ENCODE data around the gene DESI1. TPM values are rescaled to one million over a fixed set of nuclear protein-coding genes. Genes with fewer than 3 reads are reported as not detected.

Gene DESI1
- total and polyA plus RNA-seq, 7 experiments from 2014 or later = 10.9 to 45.7 (median 23.7) TPM

GRCh38 chr22:41661713-41662112 is 40.9 kb upstream of the DESI1 start:
- Mint-ChIP-seq H3K27me3 (no peaks in the 10 kb centered on the region), H3K4me3 (no peak overlapping the region), H3K9me3 (no peaks in the 10 kb centered on the region), H3K27ac (peak overlapping the region in 1 of 9 donors; percentile 1), H3K4me1 (peaks cover 1 to 7% (median 4%) of the 10 kb centered on the region in 7 donors), H3K36me3 (peaks cover 15 to 46% (median 22%) of the 10 kb centered on the region in 5 donors)
- POLR2A ChIA-PET = no interaction called here
- Histone ChIP-seq H3K9me3 (ENCODE audit: control insufficient read depth in 2 of 3, low read length in 3 of 3) (no peaks in the 10 kb centered on the region), H3K27me3 (ENCODE audit: control insufficient read depth in 2 of 2, insufficient read depth in 2 of 2, low read length in 2 of 2) (no peaks in the 10 kb centered on the region), H3K36me3 (ENCODE audit: control insufficient read depth in 2 of 3, insufficient read depth in 3 of 3, low read length in 3 of 3) (peaks cover 26 to 84% (median 41%) of the 10 kb centered on the region in 3 experiments), H3K4me1 (ENCODE audit: control insufficient read depth in 2 of 2, insufficient read depth in 2 of 2, low read length in 2 of 2) (peaks cover 0 to 3% of the 10 kb centered on the region in 2 donors), H3K4me3 (ENCODE audit: low read length) (no peak overlapping the region), H3K27ac (ENCODE audit: low read depth, low read length) (no peak overlapping the region)
- intact Hi-C loops (cut with micrococcal nuclease) = no loop called here
- no peak for ATAC-seq
- CTCF ChIA-PET = no interaction called here
- no peak for DNase-seq

GRCh38 chr22:41661088-41661487 is 40.2 kb upstream of the DESI1 start:
- intact Hi-C loops (cut with micrococcal nuclease) = no loop called here

GRCh38 chr22:41660416-41660815 is 39.6 kb upstream of the DESI1 start:
- no peaks in the 10 kb centered on the region for H3K9me3 Mint-ChIP-seq
- POLR2A ChIA-PET = no interaction called here
- H3K4me1 Mint-ChIP-seq = peaks cover 0 to 6% (median 0%) of the 10 kb centered on the region in 7 donors
- DNase-seq = no peak
- Histone ChIP-seq H3K27ac (ENCODE audit: low read depth, low read length) (no peak overlapping the region), H3K36me3 (ENCODE audit: control insufficient read depth in 2 of 3, insufficient read depth in 3 of 3, low read length in 3 of 3) (peaks cover 33 to 95% (median 44%) of the 10 kb centered on the region in 3 experiments), H3K9me3 (ENCODE audit: control insufficient read depth in 2 of 3, low read length in 3 of 3) (no peaks in the 10 kb centered on the region), H3K4me3 (ENCODE audit: low read length) (no peak overlapping the region), H3K27me3 (ENCODE audit: control insufficient read depth in 2 of 2, insufficient read depth in 2 of 2, low read length in 2 of 2) (no peaks in the 10 kb centered on the region), H3K4me1 (ENCODE audit: control insufficient read depth in 2 of 2, insufficient read depth in 2 of 2, low read length in 2 of 2) (no peaks in the 10 kb centered on the region)
- intact Hi-C loops (cut with micrococcal nuclease) = no loop called here
- CTCF ChIA-PET = interaction anchor here (0.7 to 2.1 kb wide), 2 partner anchors 37 to 147 kb away, joined by 3 to 5 read pairs; no protein-coding TSS in a partner anchor
- H3K36me3 Mint-ChIP-seq = peaks cover 15 to 50% (median 22%) of the 10 kb centered on the region in 5 donors
- ATAC-seq = no peak
- H3K27me3 Mint-ChIP-seq = no peaks in the 10 kb centered on the region
- H3K27ac Mint-ChIP-seq = peak overlapping the region; percentile 2 to 81 (median 40)
- no peak overlapping the region for H3K4me3 Mint-ChIP-seq

More at GRCh38 chr22:41661088-41661487, 40.2 kb upstream of the DESI1 start:
- peak overlapping the region; percentile 18 for H3K27ac ChIP-seq (ENCODE audit: low read depth, low read length)
- no peak for DNase-seq
- ATAC-seq = no peak
- no peak overlapping the region for H3K4me3 Mint-ChIP-seq
- H3K27me3 ChIP-seq (ENCODE audit: control insufficient read depth in 2 of 2, insufficient read depth in 2 of 2, low read length in 2 of 2) = no peaks in the 10 kb centered on the region
- no peaks in the 10 kb centered on the region for H3K27me3 Mint-ChIP-seq
- no peak overlapping the region for H3K4me3 ChIP-seq (ENCODE audit: low read length)
- peaks cover 29 to 90% (median 44%) of the 10 kb centered on the region in 3 experiments for H3K36me3 ChIP-seq (ENCODE audit: control insufficient read depth in 2 of 3, insufficient read depth in 3 of 3, low read length in 3 of 3)
- H3K27ac Mint-ChIP-seq = peak overlapping the region in 5 of 9 donors; percentile 5 to 77 (median 40)
- no peaks in the 10 kb centered on the region for H3K9me3 Mint-ChIP-seq
- POLR2A ChIA-PET = interaction anchor here (0.7 kb wide), 1 partner anchor 121 kb away, joined by 3 read pairs; no protein-coding TSS in a partner anchor
- H3K4me1 Mint-ChIP-seq = peaks cover 0 to 6% (median 0%) of the 10 kb centered on the region in 7 donors
- no peaks in the 10 kb centered on the region for H3K4me1 ChIP-seq (ENCODE audit: control insufficient read depth in 2 of 2, insufficient read depth in 2 of 2, low read length in 2 of 2)
- CTCF ChIA-PET = interaction anchor here (0.7 to 2.1 kb wide), 2 partner anchors 36 to 146 kb away, joined by 3 to 5 read pairs; no protein-coding TSS in a partner anchor
- H3K9me3 ChIP-seq (ENCODE audit: control insufficient read depth in 2 of 3, low read length in 3 of 3) = no peaks in the 10 kb centered on the region
- H3K36me3 Mint-ChIP-seq = peaks cover 15 to 46% (median 22%) of the 10 kb centered on the region in 5 donors

- peak overlapping the region in 6 of 9 donors; percentile 2 to 81 (median 42) for H3K27ac Mint-ChIP-seq
- intact Hi-C loops (cut with micrococcal nuclease) = no loop called here
- no peak overlapping the region for H3K4me3 ChIP-seq (ENCODE audit: low read length)
- CTCF ChIA-PET = interaction anchor here (2.1 kb wide), 1 partner anchor 37 kb away, joined by 5 read pairs; no protein-coding TSS in a partner anchor
- POLR2A ChIA-PET = interaction anchor here (0.6 kb wide), 1 partner anchor 238 kb away, joined by 3 read pairs; no protein-coding TSS in a partner anchor
- no peak overlapping the region for H3K27ac ChIP-seq (ENCODE audit: low read depth, low read length)
- H3K4me3 Mint-ChIP-seq = no peak overlapping the region
- no peaks in the 10 kb centered on the region for H3K9me3 ChIP-seq (ENCODE audit: control insufficient read depth in 2 of 3, low read length in 3 of 3)
- H3K27me3 ChIP-seq (ENCODE audit: control insufficient read depth in 2 of 2, insufficient read depth in 2 of 2, low read length in 2 of 2) = no peaks in the 10 kb centered on the region
- peaks cover 15 to 49% (median 22%) of the 10 kb centered on the region in 5 donors for H3K36me3 Mint-ChIP-seq
- no peaks in the 10 kb centered on the region for H3K4me1 ChIP-seq (ENCODE audit: control insufficient read depth in 2 of 2, insufficient read depth in 2 of 2, low read length in 2 of 2)
- ATAC-seq (no peak), DNase-seq (no peak)
- H3K4me1 Mint-ChIP-seq = peaks cover 0 to 6% (median 0%) of the 10 kb centered on the region in 7 donors
- peaks cover 38 to 94% (median 48%) of the 10 kb centered on the region in 3 experiments for H3K36me3 ChIP-seq (ENCODE audit: control insufficient read depth in 2 of 3, insufficient read depth in 3 of 3, low read length in 3 of 3)
- H3K9me3 Mint-ChIP-seq = no peaks in the 10 kb centered on the region
- H3K27me3 Mint-ChIP-seq = no peaks in the 10 kb centered on the region
These were observed 39.1 kb upstream of the DESI1 start for GRCh38 chr22:41659941-41660340.

- intact Hi-C loops (cut with micrococcal nuclease) = no loop called here
- H3K27me3 ChIP-seq (ENCODE audit: control insufficient read depth in 2 of 2, insufficient read depth in 2 of 2, low read length in 2 of 2) = no peaks in the 10 kb centered on the region
- ChIA-PET POLR2A (no interaction called here), CTCF (no interaction called here)
- peaks cover 15 to 44% (median 26%) of the 10 kb centered on the region in 5 donors for H3K36me3 Mint-ChIP-seq
- no peak overlapping the region for H3K27ac Mint-ChIP-seq
- peaks cover 0 to 6% (median 0%) of the 10 kb centered on the region in 7 donors for H3K4me1 Mint-ChIP-seq
- H3K4me1 ChIP-seq (ENCODE audit: control insufficient read depth in 2 of 2, insufficient read depth in 2 of 2, low read length in 2 of 2) = no peaks in the 10 kb centered on the region
- H3K9me3 Mint-ChIP-seq = no peaks in the 10 kb centered on the region
- no peak overlapping the region for H3K27ac ChIP-seq (ENCODE audit: low read depth, low read length)
- no peaks in the 10 kb centered on the region for H3K9me3 ChIP-seq (ENCODE audit: control insufficient read depth in 2 of 3, low read length in 3 of 3)
- H3K27me3 Mint-ChIP-seq = no peaks in the 10 kb centered on the region
- ATAC-seq = no peak
- H3K36me3 ChIP-seq (ENCODE audit: control insufficient read depth in 2 of 3, insufficient read depth in 3 of 3, low read length in 3 of 3) = peaks cover 48 to 94% (median 59%) of the 10 kb centered on the region in 3 experiments
- H3K4me3 ChIP-seq (ENCODE audit: low read length) = no peak overlapping the region
- DNase-seq = no peak
- H3K4me3 Mint-ChIP-seq = no peak overlapping the region
These were observed 38.0 kb upstream of the DESI1 start for GRCh38 chr22:41658869-41659268.

- Mint-ChIP-seq H3K4me1 (peaks cover 0 to 6% (median 0%) of the 10 kb centered on the region in 7 donors), H3K27ac (no peak overlapping the region), H3K27me3 (no peaks in the 10 kb centered on the region), H3K36me3 (peaks cover 15 to 41% (median 26%) of the 10 kb centered on the region in 5 donors), H3K9me3 (no peaks in the 10 kb centered on the region), H3K4me3 (no peak overlapping the region)
- no peak for DNase-seq
- intact Hi-C loops (cut with micrococcal nuclease) = no loop called here
- no peaks in the 10 kb centered on the region for H3K4me1 ChIP-seq (ENCODE audit: control insufficient read depth in 2 of 2, insufficient read depth in 2 of 2, low read length in 2 of 2)
- H3K9me3 ChIP-seq (ENCODE audit: control insufficient read depth in 2 of 3, low read length in 3 of 3) = no peaks in the 10 kb centered on the region
- H3K27me3 ChIP-seq (ENCODE audit: control insufficient read depth in 2 of 2, insufficient read depth in 2 of 2, low read length in 2 of 2) = no peaks in the 10 kb centered on the region
- ChIA-PET POLR2A (interaction anchor here (1.0 kb wide), 1 partner anchor 9 kb away, joined by 3 read pairs; no protein-coding TSS in a partner anchor), CTCF (interaction anchor here (0.9 kb wide), 1 partner anchor 9 kb away, joined by 3 read pairs; no protein-coding TSS in a partner anchor)
- ATAC-seq = no peak
- H3K27ac ChIP-seq (ENCODE audit: low read depth, low read length) = no peak overlapping the region
- H3K36me3 ChIP-seq (ENCODE audit: control insufficient read depth in 2 of 3, insufficient read depth in 3 of 3, low read length in 3 of 3) = peaks cover 58 to 95% (median 70%) of the 10 kb centered on the region in 3 experiments
- H3K4me3 ChIP-seq (ENCODE audit: low read length) = no peak overlapping the region
These were observed 36.9 kb upstream of the DESI1 start for GRCh38 chr22:41657709-41658108.
